Mesodermal cell (in vitro differentiated cells): Measurements from ENCODE around the gene TMEM178A.
"Not testable (repeated sequence)": the region's sequence is repeated elsewhere in the genome, so short reads cannot be mapped to it uniquely, and the experiment has no call there.

Source experiments
- H3K27ac ChIP-seq: 2 replicates; pipeline ENCODE4 v1.7.0; 2013; ENCODE audit warnings: mild to moderate bottlenecking, low read depth, low read length, moderate library complexity; ENCODE audit not compliant: severe bottlenecking
- H3K36me3 ChIP-seq: 2 replicates; pipeline ENCODE4 v1.7.1; 2013; ENCODE audit warnings: mild to moderate bottlenecking, low read length, moderate library complexity; ENCODE audit not compliant: control insufficient read depth, insufficient read depth
- H3K4me1 ChIP-seq: one replicate; pipeline ENCODE4 v1.7.1; 2013; ENCODE audit warnings: mild to moderate bottlenecking, low read length; ENCODE audit not compliant: insufficient read depth, control insufficient read depth, poor library complexity, severe bottlenecking
- H3K4me3 ChIP-seq: 2 replicates; pipeline ENCODE4 v1.7.0; 2013; ENCODE audit warnings: low read length, control low read depth, mild to moderate bottlenecking; ENCODE audit not compliant: insufficient read depth, poor library complexity, severe bottlenecking; ENCODE audit errors: extremely low read depth
- H3K9me3 ChIP-seq: 2 replicates; pipeline ENCODE4 v1.7.1; 2013; ENCODE audit warnings: mild to moderate bottlenecking, low read length, moderate library complexity; ENCODE audit not compliant: control insufficient read depth
- WGBS, 2 experiments: methylation state at CpG; one replicate each; pipeline ENCODE4 v1.1.5; 2013; ENCODE audit warnings: missing lambda C conversion rate in 2 of 2; ENCODE audit not compliant: insufficient coverage in 2 of 2; 5-methylcytosine and 5-hydroxymethylcytosine counted together

The TMEM178A gene

DNA sequence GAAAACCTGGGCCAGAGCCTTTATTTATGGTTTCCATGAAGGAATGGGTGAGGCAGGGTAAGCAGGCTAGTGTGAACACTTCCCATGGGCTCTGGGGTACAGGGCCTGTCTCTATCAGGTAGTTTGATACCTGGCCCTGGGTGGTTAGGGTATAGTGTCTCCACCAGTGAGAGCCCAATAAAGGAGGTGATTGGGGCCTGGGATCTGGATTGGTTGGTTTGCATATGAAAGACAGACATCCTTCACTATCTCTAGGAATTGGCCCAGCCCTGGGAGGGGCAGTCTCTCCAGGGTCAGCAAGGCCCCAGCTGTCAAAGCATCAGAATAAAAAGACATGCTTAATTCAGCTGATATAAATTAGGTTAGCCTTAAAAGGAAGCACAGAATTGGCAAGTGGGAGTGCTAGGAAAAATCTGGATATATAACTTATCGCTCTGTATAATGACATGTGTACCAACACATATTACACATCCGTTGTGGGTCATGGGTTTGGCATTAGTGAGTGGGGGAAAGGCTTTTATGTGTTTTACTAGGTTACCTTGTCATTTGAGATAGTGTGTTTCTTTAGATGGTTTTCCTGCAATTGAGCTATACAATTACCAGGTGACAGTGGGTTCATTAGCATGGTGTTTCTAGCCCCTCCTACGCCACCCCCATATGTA lies 18.5 kb upstream of the TMEM178A start:
- Histone ChIP-seq H3K9me3 (no peaks in the 10 kb centered on the region), H3K36me3 (no peaks in the 10 kb centered on the region), H3K27ac (no peak overlapping the region), H3K4me3 (no peak overlapping the region), H3K4me1 (peaks cover under 1% of the 10 kb centered on the region)
- no CpG with 5 or more reads among the region's 3 CpGs for WGBS, 2 experiments

DNA sequence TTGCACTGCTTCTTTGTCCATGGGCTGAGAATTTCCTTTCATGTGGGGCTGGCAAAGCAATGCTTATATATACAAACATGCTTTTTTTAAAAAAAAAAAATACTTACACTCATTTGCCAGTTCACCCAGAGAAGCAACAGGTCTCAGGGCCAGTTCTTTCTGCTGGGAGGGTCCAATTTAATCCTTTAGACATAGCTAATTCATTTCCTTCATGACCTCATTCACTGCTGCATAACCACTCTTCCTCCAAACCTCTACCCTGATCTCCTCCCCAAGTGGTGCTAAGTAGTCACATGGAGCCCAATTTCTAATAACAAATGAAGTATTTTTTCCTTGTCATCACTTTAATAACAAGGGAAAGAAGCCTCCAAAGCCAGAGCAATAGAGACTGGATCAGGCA lies 17.1 kb upstream of the TMEM178A start:
- no peak overlapping the region for H3K27ac ChIP-seq
- no peaks in the 10 kb centered on the region for H3K36me3 ChIP-seq
- H3K4me1 ChIP-seq = no peaks in the 10 kb centered on the region
- H3K9me3 ChIP-seq = no peaks in the 10 kb centered on the region
- H3K4me3 ChIP-seq = no peak overlapping the region

DNA sequence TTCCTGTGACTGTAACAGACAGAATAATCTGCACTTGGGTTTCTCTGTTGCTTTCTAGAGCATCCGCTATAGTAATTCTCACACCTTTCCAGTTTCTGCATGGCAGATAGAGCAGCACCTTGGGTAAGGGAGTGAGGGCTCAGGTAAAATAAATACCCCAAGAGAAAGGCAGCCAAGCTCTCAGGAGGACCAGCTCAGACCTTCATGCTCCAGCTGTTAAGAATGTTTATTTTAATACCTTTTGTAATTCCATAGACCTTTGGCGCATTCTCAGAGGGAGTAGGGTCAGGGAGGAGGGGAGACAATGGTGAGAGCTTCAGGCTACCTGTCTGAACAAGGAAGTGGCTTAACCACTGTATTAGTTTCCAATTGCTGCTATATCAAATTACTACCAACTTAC lies 16.2 kb upstream of the TMEM178A start:
- no peak overlapping the region for H3K27ac ChIP-seq
- no peaks in the 10 kb centered on the region for H3K36me3 ChIP-seq
- no peak overlapping the region for H3K4me3 ChIP-seq
- peaks cover 1% of the 10 kb centered on the region for H3K9me3 ChIP-seq
- H3K4me1 ChIP-seq = no peaks in the 10 kb centered on the region
- no CpG with 5 or more reads among the region's 2 CpGs for WGBS, 2 experiments

DNA sequence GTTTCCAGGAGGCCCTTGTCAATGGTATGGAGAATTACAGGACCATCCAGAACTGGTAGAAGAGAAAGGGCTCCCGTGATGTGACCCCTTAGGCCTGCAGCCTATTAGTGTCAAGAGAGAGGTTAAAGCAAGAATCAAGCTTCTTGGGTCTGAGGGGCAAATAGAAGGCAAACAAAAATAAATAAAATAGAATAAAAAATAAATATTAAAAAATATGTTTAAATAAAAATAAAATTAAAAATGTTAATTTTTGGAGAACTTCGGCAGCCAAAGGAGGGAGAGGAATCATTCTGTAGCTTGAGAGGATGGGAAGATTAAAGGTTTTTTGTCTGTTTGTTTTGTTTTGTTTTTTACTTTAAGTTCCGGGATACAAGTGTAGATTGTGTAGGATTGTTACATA lies 15.2 kb upstream of the TMEM178A start:
- WGBS, 2 experiments = 71 to 83% methylated on average over 1 to 2 of the region's 3 CpGs
- H3K4me1 ChIP-seq = no peaks in the 10 kb centered on the region
- no peak overlapping the region for H3K27ac ChIP-seq
- peaks cover 7% of the 10 kb centered on the region for H3K9me3 ChIP-seq
- H3K36me3 ChIP-seq = no peaks in the 10 kb centered on the region
- H3K4me3 ChIP-seq = no peak overlapping the region

DNA sequence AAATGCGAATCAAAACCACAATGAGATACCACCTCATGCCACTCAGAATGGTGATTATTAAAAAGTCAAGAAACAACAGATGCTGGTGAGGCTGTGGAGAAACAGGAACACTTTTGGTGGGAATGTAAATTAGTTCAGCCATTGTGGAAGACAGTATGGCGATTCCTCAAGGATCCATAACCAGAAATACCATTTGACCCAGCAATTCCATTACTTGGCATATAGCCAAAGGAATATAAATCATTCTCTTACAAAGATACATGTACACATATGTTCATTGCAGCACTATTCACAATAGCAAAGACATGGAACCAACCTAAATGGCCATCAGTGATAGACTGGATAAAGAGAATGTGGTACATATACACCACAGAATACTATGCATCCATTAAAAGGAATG lies 9.5 kb upstream of the TMEM178A start:
- 60% methylated on average over 1 of the region's 2 CpGs; no CpG with 5 or more reads in 1 of the 2 experiments for WGBS, 2 experiments

DNA sequence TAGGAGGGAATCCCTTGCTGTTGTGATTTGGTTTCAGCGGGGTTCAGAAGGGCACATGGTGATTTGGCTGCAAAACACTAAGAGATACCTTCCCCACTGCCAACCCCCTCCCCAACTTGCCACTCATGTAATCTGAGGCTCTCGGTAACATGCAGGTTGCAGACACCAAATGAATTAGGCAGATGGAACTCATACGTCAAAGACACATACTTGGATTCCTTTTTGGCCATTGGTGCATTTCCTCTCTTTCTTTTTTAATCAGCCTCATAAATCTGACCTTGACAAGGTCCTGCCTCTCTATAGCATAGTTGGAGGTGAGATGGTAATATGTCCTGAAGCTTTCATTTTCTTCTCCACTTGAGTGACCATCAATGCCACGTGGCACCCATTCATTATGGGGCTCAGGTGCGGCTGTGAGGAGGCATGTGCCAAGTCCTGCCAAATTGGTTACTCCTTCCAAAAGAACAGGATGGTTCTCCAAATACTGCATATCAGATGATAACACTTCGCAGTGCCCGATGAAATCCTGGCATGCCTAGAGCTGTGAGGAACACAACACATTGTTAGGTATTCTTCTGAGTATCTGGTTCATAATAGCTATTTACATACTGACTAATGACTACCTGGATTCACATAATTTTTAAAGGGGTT lies 8.3 kb upstream of the TMEM178A start:
- Histone ChIP-seq H3K36me3 (no peaks in the 10 kb centered on the region), H3K4me3 (no peak overlapping the region), H3K4me1 (peaks cover 7% of the 10 kb centered on the region), H3K27ac (no peak overlapping the region), H3K9me3 (peaks cover 7% of the 10 kb centered on the region)
- WGBS, 2 experiments = 93 to 94% methylated on average over 5 to 7 of the region's 7 CpGs

More for the DNA sequence above, 9.5 kb upstream of the TMEM178A start:
- not testable (repeated sequence) for H3K27ac ChIP-seq, H3K36me3 ChIP-seq, H3K4me1 ChIP-seq, H3K4me3 ChIP-seq, H3K9me3 ChIP-seq

DNA sequence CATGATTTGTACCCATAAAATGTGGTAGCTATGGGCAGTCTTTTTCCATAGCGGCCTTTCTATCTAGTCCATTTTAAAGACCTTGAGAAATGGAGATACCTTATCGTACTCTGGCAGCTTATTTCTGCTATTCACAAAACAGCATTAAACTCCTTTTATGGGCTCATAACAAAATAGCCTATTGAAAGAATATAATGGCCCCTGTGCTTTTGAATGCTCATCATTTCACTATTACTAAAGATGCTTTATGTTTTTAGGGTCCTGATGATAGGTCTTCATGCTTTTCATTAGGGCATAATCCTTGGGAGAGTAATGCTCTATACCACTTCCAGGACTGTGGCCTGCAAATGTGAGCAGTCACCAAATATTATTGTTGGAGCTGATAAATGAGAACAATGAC lies 7.3 kb upstream of the TMEM178A start:
- Histone ChIP-seq H3K4me1 (peaks cover 7% of the 10 kb centered on the region), H3K36me3 (no peaks in the 10 kb centered on the region), H3K4me3 (no peak overlapping the region), H3K9me3 (peaks cover 7% of the 10 kb centered on the region), H3K27ac (no peak overlapping the region)
- WGBS, 2 experiments = 88 to 100% methylated on average over 2 of the region's 2 CpGs

DNA sequence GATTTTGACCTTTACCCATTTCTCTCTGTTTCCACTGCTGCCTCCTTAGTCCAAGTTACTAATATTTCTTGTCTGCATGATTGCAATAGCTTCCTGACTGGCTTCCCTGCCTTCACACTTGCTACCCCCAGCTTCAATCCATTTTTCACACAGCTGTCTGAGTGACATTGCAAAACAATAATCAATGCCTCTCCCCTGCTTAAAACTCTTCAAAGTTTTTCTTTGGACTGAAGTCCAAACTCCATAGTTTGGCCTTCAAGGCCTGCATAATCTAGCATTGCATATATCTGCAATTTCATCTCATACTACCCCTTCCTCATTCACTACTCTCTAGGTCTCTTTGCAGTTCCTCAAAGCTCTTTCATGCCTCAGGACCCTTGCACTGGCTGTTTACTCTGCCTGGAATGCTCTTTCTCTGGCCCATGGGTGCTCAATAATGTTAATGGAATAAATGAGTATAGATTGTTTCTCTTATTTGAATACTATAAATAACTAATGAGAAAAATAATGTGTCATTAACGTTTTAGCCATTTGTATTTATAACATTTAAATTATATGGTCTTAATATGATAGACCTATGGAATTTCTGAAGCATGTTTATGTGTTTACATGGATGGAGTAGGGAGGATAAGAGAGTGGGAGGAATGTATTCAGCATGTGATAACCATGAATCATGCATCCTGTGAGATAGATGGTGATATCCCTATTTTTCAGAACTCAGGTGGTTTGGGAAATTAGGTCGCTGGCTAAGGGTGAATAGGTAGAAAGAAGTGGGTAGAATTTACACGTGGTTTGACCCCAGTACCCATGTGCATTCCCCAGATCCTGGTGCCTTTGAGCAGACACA lies 5.7 kb upstream of the TMEM178A start:
- no peak overlapping the region for H3K4me3 ChIP-seq
- no peaks in the 10 kb centered on the region for H3K36me3 ChIP-seq
- WGBS, 2 experiments = 91 to 96% methylated on average over 2 of the region's 3 CpGs
- peaks cover 7% of the 10 kb centered on the region for H3K4me1 ChIP-seq
- no peak overlapping the region for H3K27ac ChIP-seq
- H3K9me3 ChIP-seq = peaks cover 1% of the 10 kb centered on the region

DNA sequence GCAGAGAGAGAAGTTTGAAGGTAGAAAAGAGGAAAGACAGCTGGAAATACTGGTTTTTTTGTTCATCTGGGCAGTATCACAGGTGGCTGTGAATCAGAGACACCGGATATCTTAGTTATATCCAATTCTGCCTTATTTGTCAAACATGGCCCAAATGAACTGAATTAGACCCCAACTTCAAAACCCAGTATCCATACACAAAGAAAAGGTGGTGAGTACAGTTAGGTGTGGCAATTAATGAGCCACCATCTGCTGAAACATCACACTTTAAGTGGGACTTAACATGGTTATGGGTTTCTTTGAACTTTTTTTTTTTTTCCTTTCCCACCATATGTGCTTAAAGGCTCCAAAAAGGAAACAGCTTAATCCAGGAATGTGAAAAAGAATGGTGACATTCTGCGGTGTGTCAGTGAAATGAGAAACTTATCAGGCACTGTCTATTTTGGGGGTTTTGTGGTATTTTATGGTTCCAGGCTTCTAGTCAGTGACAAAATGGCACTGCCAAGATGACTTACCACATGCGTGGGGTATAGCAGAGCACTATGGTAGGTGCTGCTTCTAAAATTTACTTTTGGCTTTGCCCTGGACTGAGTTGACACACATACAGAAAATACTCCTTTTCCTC lies 5.0 kb upstream of the TMEM178A start:
- WGBS, 2 experiments = 92 to 100% methylated on average over 2 of the region's 3 CpGs
- no peaks in the 10 kb centered on the region for H3K36me3 ChIP-seq
- H3K9me3 ChIP-seq = no peaks in the 10 kb centered on the region

DNA sequence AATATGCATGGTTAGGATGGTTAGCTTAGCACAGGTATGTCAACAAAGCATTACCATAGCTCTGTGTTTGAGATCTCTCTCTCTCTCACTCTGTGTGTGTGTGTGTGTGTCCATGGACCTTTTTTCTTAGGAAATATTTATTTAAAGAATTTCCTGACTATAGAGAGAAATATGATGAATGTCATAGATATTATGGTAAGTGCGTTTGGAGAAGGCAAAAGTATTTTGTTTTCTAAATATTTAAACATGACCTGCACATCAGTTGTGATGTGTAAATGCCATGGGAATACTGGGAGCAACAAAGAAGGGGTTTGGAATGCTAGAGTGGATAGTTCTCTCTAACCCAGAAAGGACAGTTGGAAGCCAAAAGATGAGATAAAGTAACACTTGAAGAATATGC lies 3.9 kb upstream of the TMEM178A start:
- no peak overlapping the region for H3K27ac ChIP-seq
- H3K36me3 ChIP-seq = no peaks in the 10 kb centered on the region
- no peaks in the 10 kb centered on the region for H3K9me3 ChIP-seq
- WGBS, 2 experiments = no CpG with 5 or more reads among the region's 1 CpG
- no peak overlapping the region for H3K4me3 ChIP-seq
- H3K4me1 ChIP-seq = peaks cover 12% of the 10 kb centered on the region

More for the DNA sequence above, 5.0 kb upstream of the TMEM178A start:
- no peak overlapping the region for H3K4me3 ChIP-seq
- H3K4me1 ChIP-seq = peaks cover 7% of the 10 kb centered on the region
- H3K27ac ChIP-seq = no peak overlapping the region
